HEK293 (cell line): ENCODE data around the gene ZC3H7B.

Source experiments
- CTCF ChIA-PET: fragments of 350-600 bp; formaldehyde crosslinking; extraction: SDS; loops from one replicate; lab custom pipeline; 2021; ENCODE audit warnings: antibody characterized with exemption; lab: Yijun Ruan, JAX
- POLR2A ChIA-PET: fragments of 300-600 bp; formaldehyde crosslinking; extraction: SDS; loops from one replicate; lab custom pipeline; 2020; ENCODE audit warnings: antibody characterized with exemption, inconsistent platforms; lab: Yijun Ruan, JAX
- H3K27ac ChIP-seq: fragments of 200-500 bp; sonication (Bioruptor generic); 2 replicates; pipeline ENCODE4 v1.5.1; 2014; ENCODE audit warnings: low read depth, low read length, control low read depth, inconsistent platforms; ENCODE audit errors: extremely low read depth
- H3K36me3 ChIP-seq, 2 experiments: fragments of 200-500 bp in 1 of 2; sonication (Bioruptor generic) in 1 of 2; 1 replicate in 1 of 2; 2 replicates in 1 of 2; pipeline ENCODE4 v1.5.1; 2014 to 2017; ENCODE audit warnings: inconsistent platforms in 2 of 2, low read length in 2 of 2; ENCODE audit not compliant: control insufficient read depth in 2 of 2, insufficient read depth in 1 of 2
- H3K4me1 ChIP-seq: fragments of 200-500 bp; sonication (Bioruptor generic); 2 replicates; pipeline ENCODE4 v1.5.1; 2014; ENCODE audit warnings: mild to moderate bottlenecking, low read length, inconsistent platforms; ENCODE audit not compliant: control insufficient read depth, insufficient read depth
- H3K4me3 ChIP-seq: 2 replicates; pipeline ENCODE4 v1.5.1; 2011; ENCODE audit warnings: low read depth, mild to moderate bottlenecking, control low read depth, low read length, moderate library complexity
- H3K9me3 ChIP-seq: fragments of 200-500 bp; sonication (Bioruptor generic); 2 replicates; pipeline ENCODE4 v1.5.1; 2014; ENCODE audit warnings: low read depth, low read length, inconsistent platforms; ENCODE audit not compliant: control insufficient read depth, insufficient read depth
- FEZF1 ChIP-seq: fragments of 450-650 bp; formaldehyde crosslinking; IDR thresholded peaks from 2 replicates; pipeline ENCODE4 v1.5.1; 2016; ENCODE audit warnings: missing biosample characterization, missing genetic modification characterization
- GLI2 ChIP-seq: fragments of 450-650 bp; formaldehyde crosslinking; IDR thresholded peaks from 2 replicates; pipeline ENCODE4; 2017; ENCODE audit warnings: missing biosample characterization, missing genetic modification characterization, low read depth, borderline replicate concordance
- GLI4 ChIP-seq: fragments of 450-650 bp; formaldehyde crosslinking; IDR thresholded peaks from 2 replicates; pipeline ENCODE4 v1.5.1; 2016; ENCODE audit warnings: missing biosample characterization, missing genetic modification characterization
- KLF8 ChIP-seq: fragments of 450-650 bp; formaldehyde crosslinking; IDR thresholded peaks from 2 replicates; pipeline ENCODE4 v1.5.1; 2016; ENCODE audit warnings: missing biosample characterization, missing genetic modification characterization
- SCRT1 ChIP-seq: fragments of 450-650 bp; formaldehyde crosslinking; IDR thresholded peaks from 2 replicates; pipeline ENCODE4 v1.5.1; 2016; ENCODE audit warnings: missing biosample characterization, missing genetic modification characterization, borderline replicate concordance
- SCRT2 ChIP-seq: fragments of 450-650 bp; formaldehyde crosslinking; IDR thresholded peaks from 2 replicates; pipeline ENCODE4 v1.5.1; 2016; ENCODE audit warnings: missing biosample characterization, missing genetic modification characterization
- SP7 ChIP-seq: fragments of 450-650 bp; formaldehyde crosslinking; IDR thresholded peaks from 2 replicates; pipeline ENCODE4 v1.5.1; 2016; ENCODE audit warnings: missing biosample characterization, missing genetic modification characterization
- ZBTB48 ChIP-seq: fragments of 450-650 bp; formaldehyde crosslinking; IDR thresholded peaks from 2 replicates; pipeline ENCODE4 v1.5.1; 2016; ENCODE audit warnings: missing biosample characterization, missing genetic modification characterization
- ZBTB7A ChIP-seq: fragments of 450-650 bp; formaldehyde crosslinking; IDR thresholded peaks from 2 replicates; pipeline ENCODE4 v1.5.1; 2016; ENCODE audit warnings: low read depth, missing biosample characterization, missing genetic modification characterization
- ZEB2 ChIP-seq: fragments of 450-650 bp; formaldehyde crosslinking; IDR thresholded peaks from 2 replicates; pipeline ENCODE4 v1.5.1; 2016; ENCODE audit warnings: missing biosample characterization, missing genetic modification characterization
- ZFHX2 ChIP-seq: fragments of 450-650 bp; formaldehyde crosslinking; conservative IDR thresholded peaks from 2 replicates; pipeline ENCODE4 v1.5.1; 2016; ENCODE audit warnings: missing biosample characterization, missing genetic modification characterization
- ZFP69B ChIP-seq: fragments of 450-650 bp; formaldehyde crosslinking; IDR thresholded peaks from 2 replicates; pipeline ENCODE4 v1.5.1; 2016; ENCODE audit warnings: missing biosample characterization, missing genetic modification characterization
- ZNF133 ChIP-seq: fragments of 450-650 bp; formaldehyde crosslinking; IDR thresholded peaks from 2 replicates; pipeline ENCODE4 v1.5.1; 2016; ENCODE audit warnings: missing biosample characterization, missing genetic modification characterization
- ZNF140 ChIP-seq: fragments of 450-650 bp; formaldehyde crosslinking; IDR thresholded peaks from 2 replicates; pipeline ENCODE4 v1.5.1; 2016; ENCODE audit warnings: missing biosample characterization, missing genetic modification characterization
- ZNF146 ChIP-seq: fragments of 450-650 bp; formaldehyde crosslinking; IDR thresholded peaks from 2 replicates; pipeline ENCODE4 v1.5.1; 2016; ENCODE audit warnings: missing biosample characterization, missing genetic modification characterization
- ZNF16 ChIP-seq: fragments of 450-650 bp; formaldehyde crosslinking; IDR thresholded peaks from 2 replicates; pipeline ENCODE4 v1.5.1; 2016; ENCODE audit warnings: low read depth, missing biosample characterization, missing genetic modification characterization
- ZNF211 ChIP-seq: fragments of 450-650 bp; formaldehyde crosslinking; IDR thresholded peaks from 2 replicates; pipeline ENCODE4 v1.5.1; 2016; ENCODE audit warnings: low read depth, missing biosample characterization, missing genetic modification characterization
- ZNF416 ChIP-seq: fragments of 450-650 bp; formaldehyde crosslinking; IDR thresholded peaks from 2 replicates; pipeline ENCODE4 v1.5.1; 2016; ENCODE audit warnings: missing biosample characterization, missing genetic modification characterization
- ZNF501 ChIP-seq: fragments of 450-650 bp; formaldehyde crosslinking; IDR thresholded peaks from 2 replicates; pipeline ENCODE4 v1.5.1; 2016; ENCODE audit warnings: missing biosample characterization, missing genetic modification characterization
- ZNF549 ChIP-seq: fragments of 450-650 bp; IDR thresholded peaks from 2 replicates; pipeline ENCODE4 v1.5.1; 2018; ENCODE audit warnings: missing biosample characterization, missing genetic modification characterization, mild to moderate bottlenecking, inconsistent platforms, moderate library complexity
- ZNF560 ChIP-seq: fragments of 450-650 bp; formaldehyde crosslinking; IDR thresholded peaks from 2 replicates; pipeline ENCODE4 v1.5.1; 2017; ENCODE audit warnings: missing biosample characterization, missing genetic modification characterization, borderline replicate concordance
- ZNF660 ChIP-seq: fragments of 450-650 bp; IDR thresholded peaks from 2 replicates; pipeline ENCODE4 v1.5.1; 2018; ENCODE audit warnings: missing biosample characterization, mild to moderate bottlenecking, missing genetic modification characterization
- TF ChIP-seq, protein P1 (sequence below): fragments of 450-650 bp; formaldehyde crosslinking; conservative IDR thresholded peaks from 2 replicates; pipeline ENCODE4 v1.5.1; 2016; ENCODE audit warnings: low read depth, missing biosample characterization, missing genetic modification characterization
- TF ChIP-seq, protein P2 (sequence below): fragments of 450-650 bp; formaldehyde crosslinking; IDR thresholded peaks from 2 replicates; pipeline ENCODE4 v1.5.1; 2017; ENCODE audit warnings: missing biosample characterization, missing genetic modification characterization
- TF ChIP-seq, protein P3 (sequence below): fragments of 450-650 bp; formaldehyde crosslinking; IDR thresholded peaks from 2 replicates; pipeline ENCODE4 v1.5.1; 2016; ENCODE audit warnings: missing biosample characterization, missing genetic modification characterization, borderline replicate concordance
- TF ChIP-seq, protein P4 (sequence below): fragments of 450-650 bp; formaldehyde crosslinking; IDR thresholded peaks from 2 replicates; pipeline ENCODE4 v1.5.1; 2016; ENCODE audit warnings: missing biosample characterization, missing genetic modification characterization

The ZC3H7B gene

DNA sequence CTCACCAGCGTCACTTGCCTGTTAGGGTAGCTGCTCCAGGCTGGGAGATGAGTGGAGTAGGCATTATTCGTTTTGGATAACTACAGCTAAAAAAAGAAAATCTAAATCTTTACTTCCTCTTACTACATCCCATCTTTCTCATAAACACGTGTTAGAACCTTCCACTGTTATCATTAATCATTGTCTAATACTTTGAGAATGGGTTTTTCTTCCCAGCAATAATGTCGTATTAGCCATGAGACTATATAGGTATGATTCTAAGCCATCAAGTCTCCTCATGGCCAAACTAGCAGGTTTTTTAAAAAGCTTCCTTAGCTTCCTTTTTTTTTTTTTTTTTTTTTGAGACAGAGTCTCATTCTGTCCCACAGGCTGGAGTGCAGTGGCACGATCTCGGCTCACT is 76.5 kb downstream of the ZC3H7B start (continued):
- TF ChIP-seq, protein P1, sequence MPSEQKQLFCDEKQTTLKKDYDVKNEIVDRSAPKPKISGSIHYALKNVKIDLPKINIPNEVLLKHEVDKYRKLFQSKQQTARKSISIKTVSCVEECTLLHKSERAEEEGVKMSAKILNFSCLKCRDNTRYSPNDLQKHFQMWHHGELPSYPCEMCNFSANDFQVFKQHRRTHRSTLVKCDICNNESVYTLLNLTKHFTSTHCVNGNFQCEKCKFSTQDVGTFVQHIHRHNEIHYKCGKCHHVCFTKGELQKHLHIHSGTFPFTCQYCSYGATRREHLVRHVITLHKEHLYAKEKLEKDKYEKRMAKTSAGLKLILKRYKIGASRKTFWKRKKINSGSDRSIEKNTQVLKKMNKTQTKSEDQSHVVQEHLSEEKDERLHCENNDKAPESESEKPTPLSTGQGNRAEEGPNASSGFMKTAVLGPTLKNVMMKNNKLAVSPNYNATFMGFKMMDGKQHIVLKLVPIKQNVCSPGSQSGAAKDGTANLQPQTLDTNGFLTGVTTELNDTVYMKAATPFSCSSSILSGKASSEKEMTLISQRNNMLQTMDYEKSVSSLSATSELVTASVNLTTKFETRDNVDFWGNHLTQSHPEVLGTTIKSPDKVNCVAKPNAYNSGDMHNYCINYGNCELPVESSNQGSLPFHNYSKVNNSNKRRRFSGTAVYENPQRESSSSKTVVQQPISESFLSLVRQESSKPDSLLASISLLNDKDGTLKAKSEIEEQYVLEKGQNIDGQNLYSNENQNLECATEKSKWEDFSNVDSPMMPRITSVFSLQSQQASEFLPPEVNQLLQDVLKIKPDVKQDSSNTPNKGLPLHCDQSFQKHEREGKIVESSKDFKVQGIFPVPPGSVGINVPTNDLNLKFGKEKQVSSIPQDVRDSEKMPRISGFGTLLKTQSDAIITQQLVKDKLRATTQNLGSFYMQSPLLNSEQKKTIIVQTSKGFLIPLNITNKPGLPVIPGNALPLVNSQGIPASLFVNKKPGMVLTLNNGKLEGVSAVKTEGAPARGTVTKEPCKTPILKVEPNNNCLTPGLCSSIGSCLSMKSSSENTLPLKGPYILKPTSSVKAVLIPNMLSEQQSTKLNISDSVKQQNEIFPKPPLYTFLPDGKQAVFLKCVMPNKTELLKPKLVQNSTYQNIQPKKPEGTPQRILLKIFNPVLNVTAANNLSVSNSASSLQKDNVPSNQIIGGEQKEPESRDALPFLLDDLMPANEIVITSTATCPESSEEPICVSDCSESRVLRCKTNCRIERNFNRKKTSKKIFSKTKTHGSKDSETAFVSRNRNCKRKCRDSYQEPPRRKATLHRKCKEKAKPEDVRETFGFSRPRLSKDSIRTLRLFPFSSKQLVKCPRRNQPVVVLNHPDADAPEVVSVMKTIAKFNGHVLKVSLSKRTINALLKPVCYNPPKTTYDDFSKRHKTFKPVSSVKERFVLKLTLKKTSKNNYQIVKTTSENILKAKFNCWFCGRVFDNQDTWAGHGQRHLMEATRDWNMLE (tag by site-specific recombination) = no peak
- TF ChIP-seq ZNF501 (tag by site-specific recombination) (no peak), ZNF16 (tag by site-specific recombination) (no peak), SCRT2 (tag by site-specific recombination) (no peak)

DNA sequence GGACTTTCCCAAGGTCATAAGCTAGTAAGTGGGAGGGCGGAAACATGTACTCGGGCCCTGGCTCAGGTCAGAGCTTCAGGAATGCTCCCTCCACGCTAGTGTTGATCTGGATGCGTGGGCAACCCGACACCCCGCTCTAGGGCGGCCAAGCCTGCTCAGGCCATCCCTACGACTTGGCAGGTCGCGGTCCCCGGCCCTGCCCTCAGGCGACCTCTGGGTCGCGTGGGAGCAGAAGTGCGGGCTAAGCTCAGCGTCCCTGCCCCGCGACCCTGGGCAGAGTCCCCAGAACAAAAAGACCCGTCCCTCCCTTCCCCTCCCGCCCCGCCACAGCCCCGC is 79.6 kb downstream of the ZC3H7B start:
- POLR2A ChIA-PET = interaction anchor here (0.6 to 3.0 kb wide), 25 partner anchors 10 to 429 kb away, joined by 3 to 52 read pairs (median 6); partner anchors contain the start of genes ACO2, DESI1, PHF5A and PMM1
- CTCF ChIA-PET = interaction anchor here (0.6 to 3.4 kb wide), 3 partner anchors 22 to 279 kb away, joined by 3 to 14 read pairs (median 4); no protein-coding TSS in a partner anchor
- TF ChIP-seq ZNF501 (tag by site-specific recombination) (no peak), SCRT1 (no peak), ZFHX2 (tag by site-specific recombination) (peak; percentile 89), ZNF146 (tag by site-specific recombination) (0 out of 2 replicates have a peak, but pooled peaks have one; percentile 19), ZNF560 (no peak), ZNF140 (no peak), SP7 (tag by site-specific recombination) (peak; percentile 72; the same call in 1 of the 2 replicates), GLI4 (tag by site-specific recombination) (no peak), ZNF416 (tag by site-specific recombination) (no peak), KLF8 (tag by site-specific recombination) (peak; percentile 91), FEZF1 (tag by site-specific recombination) (no peak), GLI2 (tag by site-specific recombination) (no peak), ZBTB7A (peak; percentile 22; the same call in 1 of the 2 replicates), ZBTB48 (peak; percentile 81; the same call in 1 of the 2 replicates), ZNF549 (no peak), ZFP69B (tag by site-specific recombination) (no peak), ZNF660 (tag by site-specific recombination) (no peak), ZNF133 (tag by site-specific recombination) (no peak), ZNF211 (tag by site-specific recombination) (no peak), ZEB2 (tag by site-specific recombination) (0 out of 2 replicates have a peak, but pooled peaks have one; percentile 4)
- TF ChIP-seq, protein P2, sequence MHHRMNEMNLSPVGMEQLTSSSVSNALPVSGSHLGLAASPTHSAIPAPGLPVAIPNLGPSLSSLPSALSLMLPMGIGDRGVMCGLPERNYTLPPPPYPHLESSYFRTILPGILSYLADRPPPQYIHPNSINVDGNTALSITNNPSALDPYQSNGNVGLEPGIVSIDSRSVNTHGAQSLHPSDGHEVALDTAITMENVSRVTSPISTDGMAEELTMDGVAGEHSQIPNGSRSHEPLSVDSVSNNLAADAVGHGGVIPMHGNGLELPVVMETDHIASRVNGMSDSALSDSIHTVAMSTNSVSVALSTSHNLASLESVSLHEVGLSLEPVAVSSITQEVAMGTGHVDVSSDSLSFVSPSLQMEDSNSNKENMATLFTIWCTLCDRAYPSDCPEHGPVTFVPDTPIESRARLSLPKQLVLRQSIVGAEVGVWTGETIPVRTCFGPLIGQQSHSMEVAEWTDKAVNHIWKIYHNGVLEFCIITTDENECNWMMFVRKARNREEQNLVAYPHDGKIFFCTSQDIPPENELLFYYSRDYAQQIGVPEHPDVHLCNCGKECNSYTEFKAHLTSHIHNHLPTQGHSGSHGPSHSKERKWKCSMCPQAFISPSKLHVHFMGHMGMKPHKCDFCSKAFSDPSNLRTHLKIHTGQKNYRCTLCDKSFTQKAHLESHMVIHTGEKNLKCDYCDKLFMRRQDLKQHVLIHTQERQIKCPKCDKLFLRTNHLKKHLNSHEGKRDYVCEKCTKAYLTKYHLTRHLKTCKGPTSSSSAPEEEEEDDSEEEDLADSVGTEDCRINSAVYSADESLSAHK (tag by site-specific recombination) = no peak
- TF ChIP-seq, protein P3, sequence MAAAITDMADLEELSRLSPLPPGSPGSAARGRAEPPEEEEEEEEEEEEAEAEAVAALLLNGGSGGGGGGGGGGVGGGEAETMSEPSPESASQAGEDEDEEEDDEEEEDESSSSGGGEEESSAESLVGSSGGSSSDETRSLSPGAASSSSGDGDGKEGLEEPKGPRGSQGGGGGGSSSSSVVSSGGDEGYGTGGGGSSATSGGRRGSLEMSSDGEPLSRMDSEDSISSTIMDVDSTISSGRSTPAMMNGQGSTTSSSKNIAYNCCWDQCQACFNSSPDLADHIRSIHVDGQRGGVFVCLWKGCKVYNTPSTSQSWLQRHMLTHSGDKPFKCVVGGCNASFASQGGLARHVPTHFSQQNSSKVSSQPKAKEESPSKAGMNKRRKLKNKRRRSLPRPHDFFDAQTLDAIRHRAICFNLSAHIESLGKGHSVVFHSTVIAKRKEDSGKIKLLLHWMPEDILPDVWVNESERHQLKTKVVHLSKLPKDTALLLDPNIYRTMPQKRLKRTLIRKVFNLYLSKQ (tag by site-specific recombination) = no peak
- TF ChIP-seq, protein P4, sequence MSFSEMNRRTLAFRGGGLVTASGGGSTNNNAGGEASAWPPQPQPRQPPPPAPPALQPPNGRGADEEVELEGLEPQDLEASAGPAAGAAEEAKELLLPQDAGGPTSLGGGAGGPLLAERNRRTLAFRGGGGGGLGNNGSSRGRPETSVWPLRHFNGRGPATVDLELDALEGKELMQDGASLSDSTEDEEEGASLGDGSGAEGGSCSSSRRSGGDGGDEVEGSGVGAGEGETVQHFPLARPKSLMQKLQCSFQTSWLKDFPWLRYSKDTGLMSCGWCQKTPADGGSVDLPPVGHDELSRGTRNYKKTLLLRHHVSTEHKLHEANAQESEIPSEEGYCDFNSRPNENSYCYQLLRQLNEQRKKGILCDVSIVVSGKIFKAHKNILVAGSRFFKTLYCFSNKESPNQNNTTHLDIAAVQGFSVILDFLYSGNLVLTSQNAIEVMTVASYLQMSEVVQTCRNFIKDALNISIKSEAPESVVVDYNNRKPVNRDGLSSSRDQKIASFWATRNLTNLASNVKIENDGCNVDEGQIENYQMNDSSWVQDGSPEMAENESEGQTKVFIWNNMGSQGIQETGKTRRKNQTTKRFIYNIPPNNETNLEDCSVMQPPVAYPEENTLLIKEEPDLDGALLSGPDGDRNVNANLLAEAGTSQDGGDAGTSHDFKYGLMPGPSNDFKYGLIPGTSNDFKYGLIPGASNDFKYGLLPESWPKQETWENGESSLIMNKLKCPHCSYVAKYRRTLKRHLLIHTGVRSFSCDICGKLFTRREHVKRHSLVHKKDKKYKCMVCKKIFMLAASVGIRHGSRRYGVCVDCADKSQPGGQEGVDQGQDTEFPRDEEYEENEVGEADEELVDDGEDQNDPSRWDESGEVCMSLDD (tag by site-specific recombination) = 0 out of 2 replicates have a peak, but pooled peaks have one; percentile 29

More for the DNA sequence above, 79.6 kb downstream of the ZC3H7B start:
- no peaks in the 10 kb centered on the region for H3K9me3 ChIP-seq
- peak overlapping the region; percentile 43 for H3K4me3 ChIP-seq
- H3K27ac ChIP-seq = peak overlapping the region; percentile 75
- H3K4me1 ChIP-seq = peaks cover 9% of the 10 kb centered on the region
- no peaks in the 10 kb centered on the region for H3K36me3 ChIP-seq
